Fibroblast of pulmonary artery (primary cell): ENCODE data around the gene ZNF254.
"Not testable (repeated sequence)": the region's sequence is repeated elsewhere in the genome, so short reads cannot be mapped to it uniquely, and the experiment has no call there.

Experiments
- DNase-seq: peaks from one replicate; pipeline ENCODE4 v3.0.0-alpha.2; 2010; ENCODE audit warnings: low read depth
- H3K4me3 ChIP-seq: replicated peaks from 2 replicates; pipeline ENCODE4 v1.5.1; 2011; ENCODE audit warnings: low read depth, mild to moderate bottlenecking, control low read depth, low read length, moderate library complexity
- CTCF ChIP-seq: IDR thresholded peaks from 2 replicates; pipeline ENCODE4 v1.5.1; 2011; ENCODE audit warnings: mild to moderate bottlenecking, control low read depth, low read length, inconsistent platforms; ENCODE audit errors: missing control alignments

The ZNF254 gene

GRCh38 chr19:24081056-24081455 is 5.9 kb upstream of the ZNF254 start:
- no peak overlapping the region for H3K4me3 ChIP-seq
- DNase-seq = no peak
- TF ChIP-seq CTCF = no peak

DNA sequence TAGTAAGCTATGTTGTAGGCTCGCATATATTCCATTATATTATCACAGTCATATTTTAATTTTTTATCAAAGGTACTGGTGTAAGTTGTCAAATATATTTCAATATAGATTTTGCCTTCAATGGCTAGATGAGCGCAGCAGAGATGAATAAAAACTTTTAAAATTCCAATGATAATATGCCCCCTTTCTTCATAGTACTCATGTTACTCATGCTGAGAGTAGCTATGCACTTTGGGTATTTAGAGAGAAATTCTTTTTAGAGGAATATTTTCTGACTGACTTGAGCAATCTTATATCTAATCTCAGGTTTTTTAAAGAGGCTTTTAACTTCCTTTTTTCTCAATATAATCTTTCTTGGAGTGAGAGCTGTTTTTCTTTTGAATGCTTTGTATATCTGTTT is 11.4 kb downstream of the ZNF254 start:
- no peak for TF ChIP-seq CTCF
- no peak overlapping the region for H3K4me3 ChIP-seq
- no peak for DNase-seq

DNA sequence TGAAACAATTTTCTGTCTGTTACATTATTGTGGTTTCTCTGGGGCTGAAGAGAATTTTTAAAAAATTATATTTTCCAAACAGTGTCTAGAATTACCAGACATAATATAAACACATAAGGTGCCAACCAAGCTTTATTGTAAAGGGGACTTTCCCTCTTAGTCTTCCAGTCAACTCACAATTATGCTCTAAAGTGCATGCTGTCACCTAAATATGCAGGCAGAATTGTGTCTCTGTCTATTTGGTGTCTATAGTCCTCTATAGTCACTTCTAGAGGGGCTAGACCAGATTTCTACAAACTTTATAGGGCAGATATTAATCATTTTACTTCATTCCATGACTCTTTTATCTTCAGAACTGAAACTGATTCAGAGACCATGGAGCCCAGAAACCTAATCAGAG is 12.8 kb downstream of the ZNF254 start:
- H3K4me3 ChIP-seq = no peak overlapping the region
- no peak for DNase-seq
- no peak for TF ChIP-seq CTCF

DNA sequence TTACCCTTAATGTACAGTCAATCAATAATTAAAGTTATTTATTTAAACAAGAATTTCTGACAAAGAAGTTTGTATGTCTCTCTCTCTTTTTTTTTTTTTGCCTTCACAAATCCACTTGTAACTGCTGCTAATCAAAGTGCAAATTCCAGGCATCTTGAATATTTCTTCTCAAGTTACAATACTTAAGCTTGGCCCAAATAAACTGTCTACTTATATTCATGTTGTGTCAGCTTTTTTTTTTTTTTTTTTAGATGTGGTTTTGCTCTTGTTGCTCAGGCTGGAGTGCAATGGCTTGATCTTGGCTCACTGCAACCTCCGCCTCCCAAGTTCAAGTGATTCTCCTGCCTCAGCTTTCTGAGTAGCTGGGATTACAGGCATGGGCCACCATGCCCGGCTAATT is 13.6 kb downstream of the ZNF254 start:
- DNase-seq, H3K4me3 ChIP-seq: not testable (repeated sequence)

GRCh38 chr19:24101459-24102115 is 14.6 kb downstream of the ZNF254 start:
- TF ChIP-seq CTCF = no peak
- no peak overlapping the region for H3K4me3 ChIP-seq
- DNase-seq = peak; percentile 26

DNA sequence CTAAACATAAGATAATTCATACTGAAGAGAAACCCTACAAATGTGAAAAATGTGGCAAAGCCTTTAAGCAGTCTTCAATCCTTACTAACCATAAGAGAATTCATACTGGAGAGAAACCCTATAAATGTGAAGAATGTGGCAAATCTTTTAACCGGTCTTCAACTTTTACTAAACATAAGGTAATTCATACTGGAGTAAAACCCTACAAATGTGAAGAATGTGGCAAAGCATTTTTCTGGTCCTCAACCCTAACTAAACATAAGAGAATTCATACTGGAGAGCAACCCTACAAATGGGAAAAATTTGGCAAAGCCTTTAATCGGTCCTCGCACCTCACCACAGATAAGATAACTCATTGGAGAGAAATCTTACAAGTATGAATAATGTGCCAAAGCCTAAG is 40.6 kb downstream of the ZNF254 start:
- no peak for DNase-seq
- H3K4me3 ChIP-seq = no peak overlapping the region

GRCh38 chr19:24140099-24140498 is 53.1 kb downstream of the ZNF254 start:
- H3K4me3 ChIP-seq = no peak overlapping the region
- DNase-seq = peak; percentile 95
- TF ChIP-seq CTCF = no peak

More for the DNA sequence above, 40.6 kb downstream of the ZNF254 start:
- TF ChIP-seq CTCF = no peak
